B cell (primary cell): ENCODE data around the gene RGCC. TPM values are rescaled to one million over a fixed set of nuclear protein-coding genes. Genes with fewer than 3 reads are reported as not detected.

ENCODE experiments used
- ATAC-seq: fragments of 200-7000 bp; cut with Tn5 transposase; one replicate; pipeline ENCODE4 v1.10.0; 2021; ENCODE audit warnings: low read depth, mild to moderate bottlenecking, moderate number of reproducible peaks, moderate library complexity
- CTCF ChIA-PET: fragments of 350-600 bp; sonication (Branson Sonifier 250); formaldehyde crosslinking; loops from one replicate; lab custom pipeline; 2021; ENCODE audit warnings: antibody characterized with exemption, inconsistent platforms; lab: Charles Lee
- POLR2A ChIA-PET: fragments of 350-600 bp; sonication (Branson Sonifier 250); formaldehyde crosslinking; loops from one replicate; lab custom pipeline; 2021; ENCODE audit warnings: antibody characterized with exemption; lab: Charles Lee
- DNase-seq: peaks from one replicate; pipeline ENCODE4 v3.0.0; 2013
- H2AFZ ChIP-seq: 2 replicates; pipeline ENCODE4 v1.6.1; 2012; ENCODE audit warnings: mild to moderate bottlenecking, low read depth, low read length; ENCODE audit not compliant: insufficient read depth, poor library complexity, severe bottlenecking
- H3K27ac ChIP-seq, 2 donors: 1 replicate in 1 of 2; 2 replicates in 1 of 2; pipeline ENCODE4 v1.5.1; 2012 to 2013; ENCODE audit warnings: low read length in 2 of 2, mild to moderate bottlenecking in 2 of 2, moderate library complexity in 1 of 2
- H3K27me3 ChIP-seq, 4 experiments: fragments of 200-600 bp in 1 of 4; sonication (generic) in 1 of 4; replicated peaks in 1 of 4; 1 replicate in 2 of 4; 2 replicates in 2 of 4; pipeline versions ENCODE4 v1.6.1 to v1.7.0; 2013 to 2016; ENCODE audit warnings: low read length in 3 of 4, mild to moderate bottlenecking in 2 of 4, mixed read lengths in 1 of 4, moderate library complexity in 1 of 4; ENCODE audit not compliant: insufficient read depth in 4 of 4, control insufficient read depth in 3 of 4; ENCODE audit errors: control extremely low read depth in 1 of 4
- H3K36me3 ChIP-seq, 2 experiments: replicated peaks in 1 of 2; 1 replicate in 1 of 2; 2 replicates in 1 of 2; pipeline versions ENCODE4 v1.6.1 to v1.7.1; 2013; ENCODE audit warnings: low read length in 1 of 2; ENCODE audit not compliant: insufficient read depth in 2 of 2, control insufficient read depth in 1 of 2; ENCODE audit errors: control extremely low read depth in 1 of 2, extremely low read depth in 1 of 2
- H3K4me1 ChIP-seq, 2 donors: fragments of 200-600 bp in 1 of 2; sonication (generic) in 1 of 2; 1 replicate in 1 of 2; 2 replicates in 1 of 2; pipeline versions ENCODE4 v1.5.1 to v1.6.1; 2013 to 2017; ENCODE audit warnings: low read length in 2 of 2; ENCODE audit not compliant: control insufficient read depth in 2 of 2, insufficient read depth in 2 of 2
- H3K4me2 ChIP-seq: replicated peaks from 2 replicates; pipeline ENCODE3; 2012; ENCODE audit warnings: mild to moderate bottlenecking, low read depth, low read length; ENCODE audit not compliant: poor library complexity, severe bottlenecking
- H3K4me3 ChIP-seq, 5 experiments: fragments of 200-600 bp in 1 of 5; sonication (generic) in 1 of 5; 1 replicate in 3 of 5; 2 replicates in 2 of 5; pipeline versions ENCODE4 v1.5.1 to v1.7.0; 2011 to 2016; ENCODE audit warnings: low read length in 4 of 5, mild to moderate bottlenecking in 4 of 5, low read depth in 2 of 5, control low read depth in 1 of 5, moderate library complexity in 1 of 5; ENCODE audit not compliant: insufficient read depth in 1 of 5; ENCODE audit errors: control extremely low read depth in 1 of 5, extremely low read depth in 1 of 5
- H3K79me2 ChIP-seq: fragments of 200-600 bp; sonication (generic); one replicate; pipeline ENCODE4 v1.6.0; 2016; ENCODE audit warnings: low read length; ENCODE audit not compliant: control insufficient read depth, insufficient read depth
- H3K9ac ChIP-seq: fragments of 200-600 bp; sonication (generic); 2 replicates; pipeline ENCODE4 v1.6.1; 2017; ENCODE audit warnings: mild to moderate bottlenecking, low read length, moderate library complexity
- H3K9me3 ChIP-seq, 3 donors: one replicate each; pipeline versions ENCODE4 v1.6.1 to v1.7.1; 2013; ENCODE audit warnings: low read length in 2 of 3; ENCODE audit not compliant: control insufficient read depth in 2 of 3, insufficient read depth in 1 of 3; ENCODE audit errors: control extremely low read depth in 1 of 3
- H4K20me1 ChIP-seq: 2 replicates; pipeline ENCODE4 v1.6.0; 2012; ENCODE audit warnings: mild to moderate bottlenecking, low read length; ENCODE audit not compliant: insufficient read depth, control insufficient read depth, poor library complexity, severe bottlenecking
- H3K27ac Mint-ChIP-seq: one replicate; pipeline ENCODE4 v1.8.0; 2021; ENCODE audit warnings: mixed read lengths
- H3K27me3 Mint-ChIP-seq: one replicate; pipeline ENCODE4 v1.8.0; 2021; ENCODE audit warnings: mixed read lengths
- H3K4me1 Mint-ChIP-seq: one replicate; pipeline ENCODE4 v1.8.0; 2021; ENCODE audit warnings: mixed read lengths
- H3K4me3 Mint-ChIP-seq: one replicate; pipeline ENCODE4 v1.8.0; 2021; ENCODE audit warnings: mixed read lengths
- H3K9me3 Mint-ChIP-seq: one replicate; pipeline ENCODE4 v1.8.0; 2022; ENCODE audit warnings: mixed read lengths; ENCODE audit not compliant: insufficient read depth
- EZH2 ChIP-seq: IDR thresholded peaks from 2 replicates; pipeline ENCODE4 v1.6.1; 2012; ENCODE audit warnings: borderline replicate concordance, low read depth, mild to moderate bottlenecking, moderate library complexity, low read length; ENCODE audit not compliant: insufficient read depth, poor library complexity, severe bottlenecking
- WGBS: methylation state at CpG from one replicate; pipeline ENCODE4 v1.1.5; 2013; ENCODE audit warnings: missing lambda C conversion rate; ENCODE audit not compliant: insufficient coverage; 5-methylcytosine and 5-hydroxymethylcytosine counted together
- intact Hi-C: fragments of 100-400 bp; cut with micrococcal nuclease; formaldehyde crosslinking; loops from one replicate; pipeline ENCODE4 v1.10.0; 2022
- polyA plus RNA-seq: library from polyadenylated mRNA; depleted of rRNA; stranded (reverse); fragments of >200 nt; gene quantifications from 2 replicates; pipeline ENCODE4 v1.2.3, GENCODE V29; 2012
- total RNA-seq, 2 donors: library from RNA; stranded (reverse); fragments of 120-200 nt in 1 of 2; gene quantifications; 1 replicate in 1 of 2; 2 replicates in 1 of 2; pipeline versions ENCODE4 v1.2.3 to v1.2.4, GENCODE V29; 2013 to 2022
- TF ChIP-seq, protein P1 (sequence below): fragments of 200-600 bp; IDR thresholded peaks from one replicate; pipeline ENCODE4 v1.8.0; 2022; ENCODE audit warnings: antibody characterized with exemption, mild to moderate bottlenecking

The RGCC gene
- total and polyA plus RNA-seq, 2 donors (not counting 1 experiment from before 2014, with no cell fraction given), result 8.0 to 16.0 TPM

DNA sequence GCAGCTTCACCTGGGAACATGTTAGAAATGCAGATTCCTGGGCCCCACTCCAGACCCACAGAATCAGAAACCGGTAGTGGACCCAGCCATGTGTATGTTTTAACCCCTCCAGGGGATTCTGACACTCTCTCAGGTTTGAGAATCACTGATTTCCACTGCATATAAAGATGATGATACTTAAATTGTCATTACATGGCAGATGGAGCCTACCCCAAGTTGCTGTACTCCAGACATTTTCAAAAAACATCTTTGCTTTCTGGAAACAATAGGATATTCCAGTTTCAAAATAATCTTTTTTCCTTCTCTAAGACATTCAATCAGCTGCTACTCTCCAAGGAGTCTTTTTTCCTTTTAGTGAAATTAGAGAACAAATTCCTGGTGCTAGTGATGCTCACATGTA is 48.6 kb upstream of the RGCC start:
- ATAC-seq (no peak), DNase-seq (no peak)
- H3K79me2 ChIP-seq, result no peaks in the 10 kb centered on the region
- no peaks in the 10 kb centered on the region for H3K4me1 Mint-ChIP-seq
- H3K4me3 Mint-ChIP-seq, result no peak overlapping the region
- H3K36me3 ChIP-seq, result no peaks in the 10 kb centered on the region
- H3K27me3 ChIP-seq, result no peaks in the 10 kb centered on the region
- H3K27ac Mint-ChIP-seq, result no peak overlapping the region
- H3K4me1 ChIP-seq, result no peaks in the 10 kb centered on the region
- no peak overlapping the region for H3K4me3 ChIP-seq
- no peak overlapping the region for H3K27ac ChIP-seq
- H4K20me1 ChIP-seq, result no peaks in the 10 kb centered on the region
- POLR2A ChIA-PET, result no interaction called here
- no peak overlapping the region for H2AFZ ChIP-seq
- WGBS, result no CpG with 5 or more reads among the region's 1 CpG
- no peak overlapping the region for H3K9ac ChIP-seq
- H3K9me3 Mint-ChIP-seq, result no peaks in the 10 kb centered on the region
- H3K27me3 Mint-ChIP-seq, result peaks cover 23% of the 10 kb centered on the region
- intact Hi-C loops, result no loop called here
- TF ChIP-seq, protein P1, sequence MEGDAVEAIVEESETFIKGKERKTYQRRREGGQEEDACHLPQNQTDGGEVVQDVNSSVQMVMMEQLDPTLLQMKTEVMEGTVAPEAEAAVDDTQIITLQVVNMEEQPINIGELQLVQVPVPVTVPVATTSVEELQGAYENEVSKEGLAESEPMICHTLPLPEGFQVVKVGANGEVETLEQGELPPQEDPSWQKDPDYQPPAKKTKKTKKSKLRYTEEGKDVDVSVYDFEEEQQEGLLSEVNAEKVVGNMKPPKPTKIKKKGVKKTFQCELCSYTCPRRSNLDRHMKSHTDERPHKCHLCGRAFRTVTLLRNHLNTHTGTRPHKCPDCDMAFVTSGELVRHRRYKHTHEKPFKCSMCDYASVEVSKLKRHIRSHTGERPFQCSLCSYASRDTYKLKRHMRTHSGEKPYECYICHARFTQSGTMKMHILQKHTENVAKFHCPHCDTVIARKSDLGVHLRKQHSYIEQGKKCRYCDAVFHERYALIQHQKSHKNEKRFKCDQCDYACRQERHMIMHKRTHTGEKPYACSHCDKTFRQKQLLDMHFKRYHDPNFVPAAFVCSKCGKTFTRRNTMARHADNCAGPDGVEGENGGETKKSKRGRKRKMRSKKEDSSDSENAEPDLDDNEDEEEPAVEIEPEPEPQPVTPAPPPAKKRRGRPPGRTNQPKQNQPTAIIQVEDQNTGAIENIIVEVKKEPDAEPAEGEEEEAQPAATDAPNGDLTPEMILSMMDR, result no peak
- TF ChIP-seq EZH2, result no peak
- CTCF ChIA-PET, result interaction anchor here (0.7 to 1.0 kb wide), 2 partner anchors 244 kb away, joined by 3 to 4 read pairs; no protein-coding TSS in a partner anchor
- no peak overlapping the region for H3K4me2 ChIP-seq
- peaks cover 0 to under 1% (median 0%) of the 10 kb centered on the region in 3 donors for H3K9me3 ChIP-seq

DNA sequence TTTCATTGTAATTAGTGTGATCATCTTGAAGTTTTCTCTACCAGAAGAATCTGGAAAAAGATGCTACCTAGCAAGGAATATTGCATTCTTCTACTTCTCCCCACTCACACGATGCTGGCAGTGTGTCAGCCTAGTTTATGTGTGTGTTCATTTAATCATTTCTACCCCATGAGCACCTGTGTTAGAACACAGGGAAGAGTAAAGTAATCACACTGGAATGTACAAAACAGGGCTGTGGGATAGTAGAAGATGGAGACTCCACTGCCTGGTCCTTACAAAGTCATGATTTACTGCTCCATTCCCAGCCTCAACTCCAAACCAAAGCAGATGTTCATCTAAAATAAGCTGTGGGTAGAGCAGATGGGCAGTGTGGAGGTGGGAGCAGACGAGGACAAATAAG is 47.7 kb upstream of the RGCC start:
- H4K20me1 ChIP-seq, result no peaks in the 10 kb centered on the region
- peaks cover 23% of the 10 kb centered on the region for H3K27me3 Mint-ChIP-seq
- CTCF ChIA-PET, result interaction anchor here (0.7 to 4.1 kb wide), 2 partner anchors 243 kb away, joined by 3 to 27 read pairs; no protein-coding TSS in a partner anchor
- POLR2A ChIA-PET, result no interaction called here
- no peak for TF ChIP-seq EZH2
- TF ChIP-seq, protein P1, result no peak
- intact Hi-C loops, result no loop called here
- no peak overlapping the region for H3K4me2 ChIP-seq
- no peaks in the 10 kb centered on the region for H3K79me2 ChIP-seq
- no peak overlapping the region for H3K4me3 ChIP-seq
- H3K4me1 ChIP-seq, result no peaks in the 10 kb centered on the region
- no peaks in the 10 kb centered on the region for H3K27me3 ChIP-seq
- no peaks in the 10 kb centered on the region for H3K9me3 Mint-ChIP-seq
- no peak for ATAC-seq
- no peak for DNase-seq
- H3K27ac Mint-ChIP-seq, result no peak overlapping the region
- H3K4me3 Mint-ChIP-seq, result no peak overlapping the region
- 100% methylated on average over 1 of the region's 2 CpGs for WGBS
- H3K36me3 ChIP-seq, result no peaks in the 10 kb centered on the region
- H3K9me3 ChIP-seq, result no peaks in the 10 kb centered on the region
- H3K4me1 Mint-ChIP-seq, result no peaks in the 10 kb centered on the region
- no peak overlapping the region for H3K27ac ChIP-seq
- no peak overlapping the region for H3K9ac ChIP-seq
- H2AFZ ChIP-seq, result no peak overlapping the region
